ENCODE measurements around the gene TBXAS1.

TBXAS1 gene

DNA sequence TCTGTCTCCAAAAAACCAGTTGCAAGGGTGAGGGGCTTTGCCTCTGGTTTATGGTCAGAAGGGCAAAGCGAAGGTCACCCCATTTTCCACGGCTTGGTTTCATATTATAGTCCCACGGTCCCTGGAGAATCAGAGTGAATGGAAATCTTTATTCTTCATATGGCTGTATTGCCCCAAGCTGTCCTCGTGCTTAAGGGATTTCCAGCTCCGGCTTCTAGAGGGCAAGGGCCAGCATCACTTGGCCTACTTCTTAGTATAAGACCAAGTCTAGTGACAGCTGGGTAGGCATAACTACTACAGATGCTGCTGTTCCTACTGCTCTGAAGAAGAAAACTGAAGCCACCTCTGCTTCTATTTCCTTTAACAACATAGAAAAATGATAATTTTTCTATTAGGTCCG, 170.5 kb downstream of the TBXAS1 start:
- DNase-seq (ENCODE audit: low spot score) (no peak), FAIRE-seq (no peak)

GRCh38 chr7:140000666-140001268, 171.7 kb downstream of the TBXAS1 start:
- no peak for FAIRE-seq
- no peak for DNase-seq (ENCODE audit: low spot score)

DNA sequence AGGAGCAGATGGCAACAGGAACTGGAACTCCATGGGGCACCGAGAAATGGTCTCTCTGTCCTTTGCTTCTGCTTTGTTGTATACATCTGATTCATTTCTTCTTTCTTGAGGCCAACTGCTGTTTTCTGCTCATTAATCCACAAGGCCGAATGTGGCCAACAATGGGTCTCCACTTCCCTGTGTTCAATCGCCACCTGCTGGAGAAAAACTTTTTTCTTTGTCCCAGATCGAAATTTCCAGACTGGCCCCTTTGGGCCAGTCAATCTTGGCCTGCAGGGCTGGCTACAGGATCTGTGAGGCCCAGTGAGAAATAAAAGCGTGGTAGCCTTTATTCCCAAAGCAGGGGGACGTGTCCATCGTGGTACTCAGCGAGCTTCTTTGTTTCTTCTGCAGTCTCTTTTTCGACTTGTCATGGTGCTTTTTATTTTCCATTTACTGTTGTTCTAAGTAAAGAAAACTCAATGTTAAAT, 174.9 kb downstream of the TBXAS1 start:
- FAIRE-seq (no peak), DNase-seq (ENCODE audit: low spot score) (peak; percentile 66)

DNA sequence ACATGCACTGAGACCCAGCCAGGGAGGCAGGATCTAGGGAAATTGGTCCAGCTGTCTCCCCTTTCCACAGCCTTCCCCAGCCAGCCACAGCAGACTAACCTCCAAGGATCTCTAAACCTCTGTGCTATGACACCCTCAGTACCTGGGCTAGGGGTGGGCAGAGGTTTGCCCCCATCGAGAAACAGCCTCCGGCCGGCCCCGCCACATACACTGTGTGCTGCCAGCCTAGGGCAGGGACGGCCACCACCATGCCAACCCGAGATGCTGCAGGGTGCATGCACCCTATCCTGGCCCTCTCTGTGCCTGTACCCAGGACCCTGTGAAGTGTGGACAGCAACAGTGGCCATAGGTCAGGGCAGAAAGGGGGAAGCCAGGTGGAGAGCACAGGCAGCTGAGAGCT, 175.6 kb downstream of the TBXAS1 start:
- no peak for FAIRE-seq
- no peak for DNase-seq (ENCODE audit: low spot score)

GRCh38 chr7:140005341-140005740, 176.3 kb downstream of the TBXAS1 start:
- DNase-seq (ENCODE audit: low spot score) (no peak), FAIRE-seq (no peak)

GRCh38 chr7:140005754-140006503, 176.9 kb downstream of the TBXAS1 start:
- DNase-seq (ENCODE audit: low spot score): peak; percentile 63
- FAIRE-seq: no peak

GRCh38 chr7:140006600-140006999, 177.5 kb downstream of the TBXAS1 start:
- no peak for FAIRE-seq
- no peak for DNase-seq (ENCODE audit: low spot score)

GRCh38 chr7:140007051-140007690, 178.1 kb downstream of the TBXAS1 start:
- no peak for DNase-seq (ENCODE audit: low spot score)

GRCh38 chr7:140008755-140009610, 179.9 kb downstream of the TBXAS1 start:
- no peak for FAIRE-seq
- DNase-seq (ENCODE audit: low spot score): no peak

More at GRCh38 chr7:140007051-140007690, 178.1 kb downstream of the TBXAS1 start:
- FAIRE-seq: no peak

DNA sequence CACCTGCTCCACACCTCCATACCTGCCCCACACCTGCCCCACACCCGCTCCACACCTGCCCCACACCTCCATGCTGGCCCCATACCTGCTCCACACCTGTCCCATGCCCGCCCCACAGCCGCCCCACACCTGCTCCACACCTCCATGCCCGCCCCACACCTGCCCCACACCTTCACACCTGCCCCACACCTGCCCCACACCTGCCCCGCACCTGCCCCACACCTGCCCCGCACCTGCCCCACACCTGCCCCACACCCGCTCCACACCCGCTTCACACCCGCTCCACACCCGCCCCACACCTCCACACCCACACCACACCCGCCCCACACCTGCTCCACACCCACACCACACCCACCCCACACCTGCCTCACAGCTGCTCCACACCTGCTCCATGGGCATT, 180.7 kb downstream of the TBXAS1 start:
- FAIRE-seq: peak; percentile 9

GRCh38 chr7:140010194-140010895, 181.3 kb downstream of the TBXAS1 start:
- FAIRE-seq (no peak), DNase-seq (ENCODE audit: low spot score) (no peak)

More for the DNA sequence above, 180.7 kb downstream of the TBXAS1 start:
- DNase-seq (ENCODE audit: low spot score): no peak

GRCh38 chr7:140013676-140014075, 184.6 kb downstream of the TBXAS1 start:
- no peak for FAIRE-seq
- no peak for DNase-seq (ENCODE audit: low spot score)

GRCh38 chr7:140014123-140014522, 185.1 kb downstream of the TBXAS1 start:
- FAIRE-seq: no peak
- no peak for DNase-seq (ENCODE audit: low spot score)

GRCh38 chr7:140015471-140015970, 186.5 kb downstream of the TBXAS1 start:
- no peak for FAIRE-seq

DNA sequence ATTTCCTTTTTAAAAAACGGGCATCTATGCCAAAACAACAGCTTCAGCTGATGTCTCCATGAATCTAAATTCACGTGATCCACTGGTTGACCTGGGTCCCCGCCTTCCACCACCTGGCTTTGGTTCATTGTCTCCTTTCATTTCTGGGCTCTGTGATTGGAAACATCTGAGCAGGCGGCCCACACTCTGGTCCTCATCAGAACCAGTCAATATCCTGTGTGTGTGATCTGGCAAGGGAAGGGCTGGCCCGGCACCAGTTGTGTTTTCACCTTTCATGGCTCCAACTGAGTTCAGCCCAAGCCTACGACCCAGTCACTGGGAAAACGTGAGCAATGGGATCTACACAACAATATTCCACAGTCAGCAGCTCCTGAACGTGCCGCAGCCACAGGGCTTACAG, 187.5 kb downstream of the TBXAS1 start:
- no peak for FAIRE-seq

More at GRCh38 chr7:140015471-140015970, 186.5 kb downstream of the TBXAS1 start:
- no peak for DNase-seq (ENCODE audit: low spot score)

DNA sequence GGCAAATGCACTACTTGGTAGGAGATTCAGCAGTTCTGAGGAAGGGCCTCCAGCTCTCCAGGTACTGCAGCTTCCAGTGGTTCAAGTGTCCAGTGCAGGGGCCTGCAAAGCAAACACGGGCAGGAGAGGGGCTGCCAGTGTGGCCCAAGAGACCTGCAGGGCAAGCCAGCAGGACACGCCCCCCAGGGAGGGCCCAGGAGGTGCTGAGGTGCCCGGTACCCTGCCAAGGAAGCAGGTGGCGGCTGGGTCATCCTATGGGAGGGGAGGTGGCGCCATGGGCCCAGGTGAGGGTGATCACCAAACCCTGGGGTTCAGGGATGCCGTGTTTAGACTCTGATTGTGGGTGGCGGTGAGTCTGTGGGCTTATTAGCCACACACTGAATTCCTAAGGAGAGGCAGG, 188.0 kb downstream of the TBXAS1 start:
- FAIRE-seq: no peak
- no peak for DNase-seq (ENCODE audit: low spot score)

More for the DNA sequence above, 187.5 kb downstream of the TBXAS1 start:
- no peak for DNase-seq (ENCODE audit: low spot score)

DNA sequence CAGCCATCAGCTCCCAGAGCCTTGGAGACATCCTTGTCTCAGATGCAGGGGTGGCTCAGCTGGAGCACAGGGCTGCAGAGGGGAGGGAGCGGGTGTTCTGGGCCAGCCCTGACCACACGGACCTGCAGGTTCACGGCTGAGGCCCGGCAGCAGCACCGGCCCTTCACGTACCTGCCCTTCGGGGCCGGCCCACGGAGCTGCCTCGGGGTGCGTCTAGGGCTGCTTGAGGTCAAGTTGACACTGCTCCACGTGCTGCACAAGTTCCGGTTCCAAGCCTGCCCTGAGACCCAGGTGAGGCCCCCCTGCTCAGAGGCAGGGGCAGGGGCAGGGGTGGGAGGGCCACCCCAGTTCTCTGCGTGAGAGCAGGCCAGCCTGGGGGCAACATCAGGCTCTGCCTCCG, 188.5 kb downstream of the TBXAS1 start:
- DNase-seq (ENCODE audit: low spot score) (no peak), FAIRE-seq (no peak)

DNA sequence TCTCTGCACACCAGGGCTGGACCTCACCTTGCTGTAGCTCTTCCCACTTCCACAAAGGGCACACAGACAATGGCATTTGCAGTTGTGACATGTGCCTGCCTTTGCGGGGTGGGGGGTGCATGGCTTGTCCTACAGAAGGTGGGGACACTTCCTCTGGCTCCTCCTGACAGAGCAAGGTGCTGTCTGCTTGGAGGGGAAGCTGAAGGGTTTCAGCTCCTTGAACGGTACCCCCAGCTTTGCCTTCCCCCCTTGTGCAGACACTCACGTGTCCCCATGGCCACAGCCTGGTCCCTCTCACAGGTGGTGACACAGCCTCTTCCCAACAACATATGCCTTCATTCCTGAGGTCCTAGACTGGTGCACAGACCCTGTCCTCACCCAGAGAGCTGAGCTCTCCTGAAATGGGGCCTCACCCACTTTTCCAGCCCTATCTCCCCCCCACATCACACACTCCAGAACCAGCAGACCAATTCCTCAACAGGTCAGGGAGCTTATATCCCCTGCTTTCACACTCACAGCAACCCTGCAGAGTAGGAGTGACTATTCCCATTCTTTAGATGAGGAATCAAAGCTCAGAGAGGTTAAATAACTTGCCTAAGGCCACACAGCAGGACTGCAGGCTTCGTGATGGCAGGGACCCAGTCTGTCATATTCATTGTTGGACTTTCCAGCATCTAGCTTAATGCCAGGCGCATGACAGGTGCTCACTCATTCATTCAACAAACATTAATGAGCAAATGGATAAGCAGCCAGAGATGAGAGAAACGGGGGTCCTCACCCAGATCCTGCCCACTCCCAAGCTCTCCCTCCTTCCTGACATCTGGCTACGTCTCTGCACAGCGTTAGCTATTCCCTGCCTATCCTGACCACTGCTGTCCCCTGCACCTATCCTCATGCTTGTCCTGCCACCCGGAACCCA, 189.3 kb downstream of the TBXAS1 start:
- FAIRE-seq: no peak
- no peak for DNase-seq (ENCODE audit: low spot score)

DNA sequence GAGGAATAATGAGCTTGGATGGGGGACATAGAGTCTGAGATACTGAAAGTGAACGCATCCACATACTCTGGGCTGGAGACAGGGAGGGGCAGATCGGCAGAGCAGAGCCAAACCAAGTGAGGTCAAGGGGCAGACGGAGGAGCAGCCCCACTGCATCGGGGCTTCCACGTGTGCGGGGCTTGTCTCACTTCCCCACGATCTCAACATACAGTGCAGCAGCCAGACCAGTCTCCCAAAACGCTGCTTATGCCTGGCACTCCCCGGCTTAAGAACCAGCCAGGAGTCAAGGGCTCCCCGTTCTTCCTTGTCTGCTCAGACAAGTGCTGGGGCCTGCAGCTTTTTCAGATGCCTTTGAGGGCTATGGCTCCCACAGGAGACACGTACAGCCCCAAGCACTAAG, 190.1 kb downstream of the TBXAS1 start:
- DNase-seq (ENCODE audit: low spot score): no peak
- FAIRE-seq: no peak

All from urothelium cell line (cell line).